Upper lobe of left lung (tissue), 4 donors: ENCODE results near the gene MYOD1.

Experiments
- CTCF ChIP-seq, 6 experiments: fragments of 450-650 bp in 4 of 6; fragments of 200-600 bp in 2 of 6; sonication (generic) in 2 of 6; IDR thresholded peaks; one replicate each; pipeline ENCODE4 v1.5.1; 2016 to 2019; ENCODE audit warnings: antibody characterized with exemption in 6 of 6
- EP300 ChIP-seq, 4 donors: sonication (generic); formaldehyde crosslinking; IDR thresholded peaks; one replicate each; pipeline ENCODE4 v1.5.1; 2017; ENCODE audit warnings: antibody characterized with exemption in 4 of 4, control low read depth in 2 of 4
- POLR2AphosphoS5 ChIP-seq, 2 donors: sonication (generic); formaldehyde crosslinking; IDR thresholded peaks; one replicate each; pipeline ENCODE4 v1.5.1; 2017; ENCODE audit warnings: antibody characterized with exemption in 2 of 2

GRCh38 chr11:17751558-17751957 lies 32.2 kb downstream of the MYOD1 start:
- TF ChIP-seq CTCF (IDR thresholded peaks at IDR 0.05) (no peak), POLR2AphosphoS5 (IDR thresholded peaks at IDR 0.05) (no peak), EP300 (IDR thresholded peaks at IDR 0.05) (no peak)
